ENCODE data around the gene KIF1B. TPM values are rescaled to one million over a fixed set of nuclear protein-coding genes. Genes with fewer than 3 reads are reported as not detected.

Gene KIF1B
- total RNA-seq, 1 donor from 2014 or later, result 18.2 TPM

- H3K36me3 ChIP-seq (ENCODE audit: control insufficient read depth, insufficient read depth, low read length), result peaks cover 4% of the 10 kb centered on the region
- H3K4me3 ChIP-seq (ENCODE audit: low read depth, low read length), result peak within 1 kb of the TSS; percentile 97
- DNase-seq (ENCODE audit: low read depth) (peak; percentile 92), FAIRE-seq (no peak)
- H3K27me3 ChIP-seq (ENCODE audit: control insufficient read depth, insufficient read depth, low read length), result no peaks in the 10 kb centered on the region
- TF ChIP-seq, protein P1, sequence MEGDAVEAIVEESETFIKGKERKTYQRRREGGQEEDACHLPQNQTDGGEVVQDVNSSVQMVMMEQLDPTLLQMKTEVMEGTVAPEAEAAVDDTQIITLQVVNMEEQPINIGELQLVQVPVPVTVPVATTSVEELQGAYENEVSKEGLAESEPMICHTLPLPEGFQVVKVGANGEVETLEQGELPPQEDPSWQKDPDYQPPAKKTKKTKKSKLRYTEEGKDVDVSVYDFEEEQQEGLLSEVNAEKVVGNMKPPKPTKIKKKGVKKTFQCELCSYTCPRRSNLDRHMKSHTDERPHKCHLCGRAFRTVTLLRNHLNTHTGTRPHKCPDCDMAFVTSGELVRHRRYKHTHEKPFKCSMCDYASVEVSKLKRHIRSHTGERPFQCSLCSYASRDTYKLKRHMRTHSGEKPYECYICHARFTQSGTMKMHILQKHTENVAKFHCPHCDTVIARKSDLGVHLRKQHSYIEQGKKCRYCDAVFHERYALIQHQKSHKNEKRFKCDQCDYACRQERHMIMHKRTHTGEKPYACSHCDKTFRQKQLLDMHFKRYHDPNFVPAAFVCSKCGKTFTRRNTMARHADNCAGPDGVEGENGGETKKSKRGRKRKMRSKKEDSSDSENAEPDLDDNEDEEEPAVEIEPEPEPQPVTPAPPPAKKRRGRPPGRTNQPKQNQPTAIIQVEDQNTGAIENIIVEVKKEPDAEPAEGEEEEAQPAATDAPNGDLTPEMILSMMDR (IDR thresholded peaks at IDR 0.05; ENCODE audit: insufficient read depth, low read length, severe bottlenecking), result no peak
These were observed 188.5 kb downstream of the KIF1B start, which contains the start of gene PGD for GRCh38 chr1:10398734-10399443. PGD (plus strand) TSS chr1:10399064; CDS start chr1:10399118, 54 bp downstream.

DNA sequence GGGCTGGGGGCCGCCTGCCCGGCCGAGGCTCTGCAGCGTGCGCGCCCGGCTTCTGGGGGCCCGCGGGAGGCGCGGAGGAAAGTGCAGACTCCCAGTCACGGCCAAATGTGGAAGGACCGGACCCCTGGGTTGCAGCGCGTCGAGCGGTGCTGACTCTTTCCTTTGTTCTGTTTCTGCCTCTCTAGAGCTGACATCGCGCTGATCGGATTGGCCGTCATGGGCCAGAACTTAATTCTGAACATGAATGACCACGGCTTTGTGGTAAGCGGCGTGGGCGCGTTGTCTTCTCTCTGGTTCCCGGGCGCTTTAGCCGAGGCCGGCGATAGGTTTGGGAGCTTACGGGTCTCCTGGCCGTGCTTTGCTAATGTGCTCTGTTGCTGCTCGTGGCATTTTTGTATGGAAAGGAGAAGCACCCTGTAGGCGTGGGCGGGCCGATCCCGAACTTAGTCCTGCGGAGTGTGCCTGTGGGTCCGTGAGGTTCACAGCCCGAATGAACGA, 189.1 kb downstream of the KIF1B start:
- TF ChIP-seq, protein P1 (IDR thresholded peaks at IDR 0.05; ENCODE audit: insufficient read depth, low read length, severe bottlenecking), result no peak
- Histone ChIP-seq H3K36me3 (ENCODE audit: control insufficient read depth, insufficient read depth, low read length) (peaks cover 8% of the 10 kb centered on the region), H3K4me3 (ENCODE audit: low read depth, low read length) (peak overlapping the region; percentile 97), H3K27me3 (ENCODE audit: control insufficient read depth, insufficient read depth, low read length) (no peaks in the 10 kb centered on the region)
- DNase-seq (ENCODE audit: low read depth) (peak; percentile 25), FAIRE-seq (no peak)

- DNase-seq (ENCODE audit: low read depth), result no peak
- Histone ChIP-seq H3K27me3 (ENCODE audit: control insufficient read depth, insufficient read depth, low read length) (no peaks in the 10 kb centered on the region), H3K4me3 (ENCODE audit: low read depth, low read length) (peak overlapping the region; percentile 97), H3K36me3 (ENCODE audit: control insufficient read depth, insufficient read depth, low read length) (peaks cover 12% of the 10 kb centered on the region)
- no peak for FAIRE-seq
- TF ChIP-seq, protein P1 (IDR thresholded peaks at IDR 0.05; ENCODE audit: insufficient read depth, low read length, severe bottlenecking), result no peak
These were observed 189.6 kb downstream of the KIF1B start for GRCh38 chr1:10400013-10400412.

GRCh38 chr1:10401281-10401680, 190.9 kb downstream of the KIF1B start:
- DNase-seq (ENCODE audit: low read depth) (no peak), FAIRE-seq (no peak)
- TF ChIP-seq, protein P1 (IDR thresholded peaks at IDR 0.05; ENCODE audit: insufficient read depth, low read length, severe bottlenecking), result no peak
- H3K27me3 ChIP-seq (ENCODE audit: control insufficient read depth, insufficient read depth, low read length), result no peaks in the 10 kb centered on the region
- no peak overlapping the region for H3K4me3 ChIP-seq (ENCODE audit: low read depth, low read length)
- peaks cover 12% of the 10 kb centered on the region for H3K36me3 ChIP-seq (ENCODE audit: control insufficient read depth, insufficient read depth, low read length)

- Histone ChIP-seq H3K36me3 (ENCODE audit: control insufficient read depth, insufficient read depth, low read length) (peaks cover 21% of the 10 kb centered on the region), H3K4me3 (ENCODE audit: low read depth, low read length) (no peak overlapping the region), H3K27me3 (ENCODE audit: control insufficient read depth, insufficient read depth, low read length) (no peaks in the 10 kb centered on the region)
- peak; percentile 18 for DNase-seq (ENCODE audit: low read depth)
- TF ChIP-seq, protein P1 (IDR thresholded peaks at IDR 0.05; ENCODE audit: insufficient read depth, low read length, severe bottlenecking), result no peak
- FAIRE-seq, result no peak
These were observed 192.4 kb downstream of the KIF1B start for GRCh38 chr1:10402729-10403274.
